HepG2 (cell line): ENCODE data around the gene SPTY2D1.

ENCODE experiments used
- KLF6 ChIP-seq: IDR thresholded peaks from 2 replicates; pipeline ENCODE4 v1.8.0; 2016; ENCODE audit warnings: missing biosample characterization, missing genetic modification reagents
- PHF21A ChIP-seq: sonication (generic); formaldehyde crosslinking; IDR thresholded peaks from 2 replicates; pipeline ENCODE4 v1.5.0; 2020; ENCODE audit warnings: mild to moderate bottlenecking, missing genetic modification reagents
- TAF1 ChIP-seq: sonication (generic); formaldehyde crosslinking; IDR thresholded peaks from 2 replicates; pipeline ENCODE4 v1.4.0; 2020; ENCODE audit warnings: missing genetic modification reagents
- ZFP37 ChIP-seq: sonication (generic); formaldehyde crosslinking; IDR thresholded peaks from 2 replicates; pipeline ENCODE4 v1.4.0; 2020; ENCODE audit warnings: missing genetic modification reagents, borderline replicate concordance
- ZKSCAN1 ChIP-seq: fragments of 150-350 bp; IDR thresholded peaks from 2 replicates; pipeline ENCODE4 v1.6.1; 2014; ENCODE audit warnings: low read length
- ZNF282 ChIP-seq: fragments of 450-650 bp; IDR thresholded peaks from 2 replicates; pipeline ENCODE4 v1.6.1; 2018; ENCODE audit not compliant: partially characterized antibody
- ZNF552 ChIP-seq: sonication (generic); formaldehyde crosslinking; IDR thresholded peaks from 2 replicates; pipeline ENCODE4 v1.9.0; 2022; ENCODE audit warnings: missing genetic modification reagents, mild to moderate bottlenecking, borderline replicate concordance
- TF ChIP-seq, protein P1 (sequence below): sonication (generic); formaldehyde crosslinking; IDR thresholded peaks from 2 replicates; pipeline ENCODE4 v1.5.0; 2020; ENCODE audit warnings: mild to moderate bottlenecking, missing genetic modification reagents, moderate library complexity
- TF ChIP-seq, protein P2 (sequence below): sonication (generic); formaldehyde crosslinking; IDR thresholded peaks from 2 replicates; pipeline ENCODE4 v1.8.0; 2022; ENCODE audit warnings: mild to moderate bottlenecking, missing genetic modification reagents; ENCODE audit not compliant: insufficient replicate concordance
- TF ChIP-seq, protein P3 (sequence below): sonication (generic); formaldehyde crosslinking; conservative IDR thresholded peaks from 2 replicates; pipeline ENCODE4 v1.4.0; 2020; ENCODE audit warnings: missing genetic modification reagents
- TF ChIP-seq, protein P4 (sequence below): sonication (generic); formaldehyde crosslinking; IDR thresholded peaks from 2 replicates; pipeline ENCODE4 v1.4.0; 2020; ENCODE audit warnings: missing genetic modification reagents, mild to moderate bottlenecking, borderline replicate concordance

DNA sequence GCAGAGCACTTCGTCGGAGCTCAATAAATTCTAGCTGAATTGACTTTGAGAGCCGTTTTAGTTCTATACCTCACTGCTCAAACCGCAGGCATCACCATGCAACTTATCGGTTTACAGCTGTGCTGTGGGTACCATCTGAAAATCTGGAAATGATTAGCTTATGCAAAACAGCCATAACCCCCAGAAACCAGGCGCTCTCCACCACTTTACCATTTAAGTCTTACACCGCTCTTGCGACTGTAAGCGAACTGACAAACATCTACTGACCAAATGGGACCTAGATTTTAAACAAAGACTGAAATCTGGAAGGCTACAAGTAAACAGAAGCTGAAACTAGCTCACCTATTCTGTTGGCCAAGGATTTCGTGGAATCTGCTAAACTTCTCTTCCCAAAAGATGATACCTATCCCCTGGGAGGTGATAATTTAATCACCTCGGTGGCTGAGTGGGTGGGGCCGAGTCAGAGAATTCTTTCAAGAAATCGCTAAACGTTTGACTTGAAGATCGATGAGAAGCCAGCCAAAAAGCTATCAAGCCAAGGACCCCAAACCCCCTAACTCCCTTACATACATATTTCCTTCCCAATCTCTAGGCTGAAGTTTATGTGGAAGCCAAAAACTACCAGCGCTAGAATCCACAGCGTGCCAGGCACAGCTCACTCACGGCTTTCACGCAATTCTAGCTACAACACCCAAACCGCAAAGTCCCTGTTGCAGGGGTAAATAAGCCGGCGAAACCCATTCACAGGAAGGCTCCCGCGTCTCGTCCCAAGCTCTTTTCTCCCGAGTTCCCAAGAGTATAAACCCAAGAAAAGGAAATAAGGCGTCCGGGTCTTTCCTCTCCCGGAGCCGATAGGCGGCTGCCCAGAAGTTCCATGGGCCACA is 644 bp downstream of the SPTY2D1 start:
- no peak for TF ChIP-seq ZNF282
- TF ChIP-seq, protein P1, sequence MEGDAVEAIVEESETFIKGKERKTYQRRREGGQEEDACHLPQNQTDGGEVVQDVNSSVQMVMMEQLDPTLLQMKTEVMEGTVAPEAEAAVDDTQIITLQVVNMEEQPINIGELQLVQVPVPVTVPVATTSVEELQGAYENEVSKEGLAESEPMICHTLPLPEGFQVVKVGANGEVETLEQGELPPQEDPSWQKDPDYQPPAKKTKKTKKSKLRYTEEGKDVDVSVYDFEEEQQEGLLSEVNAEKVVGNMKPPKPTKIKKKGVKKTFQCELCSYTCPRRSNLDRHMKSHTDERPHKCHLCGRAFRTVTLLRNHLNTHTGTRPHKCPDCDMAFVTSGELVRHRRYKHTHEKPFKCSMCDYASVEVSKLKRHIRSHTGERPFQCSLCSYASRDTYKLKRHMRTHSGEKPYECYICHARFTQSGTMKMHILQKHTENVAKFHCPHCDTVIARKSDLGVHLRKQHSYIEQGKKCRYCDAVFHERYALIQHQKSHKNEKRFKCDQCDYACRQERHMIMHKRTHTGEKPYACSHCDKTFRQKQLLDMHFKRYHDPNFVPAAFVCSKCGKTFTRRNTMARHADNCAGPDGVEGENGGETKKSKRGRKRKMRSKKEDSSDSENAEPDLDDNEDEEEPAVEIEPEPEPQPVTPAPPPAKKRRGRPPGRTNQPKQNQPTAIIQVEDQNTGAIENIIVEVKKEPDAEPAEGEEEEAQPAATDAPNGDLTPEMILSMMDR (CRISPR knock-in tag): no peak
- TF ChIP-seq, protein P2, sequence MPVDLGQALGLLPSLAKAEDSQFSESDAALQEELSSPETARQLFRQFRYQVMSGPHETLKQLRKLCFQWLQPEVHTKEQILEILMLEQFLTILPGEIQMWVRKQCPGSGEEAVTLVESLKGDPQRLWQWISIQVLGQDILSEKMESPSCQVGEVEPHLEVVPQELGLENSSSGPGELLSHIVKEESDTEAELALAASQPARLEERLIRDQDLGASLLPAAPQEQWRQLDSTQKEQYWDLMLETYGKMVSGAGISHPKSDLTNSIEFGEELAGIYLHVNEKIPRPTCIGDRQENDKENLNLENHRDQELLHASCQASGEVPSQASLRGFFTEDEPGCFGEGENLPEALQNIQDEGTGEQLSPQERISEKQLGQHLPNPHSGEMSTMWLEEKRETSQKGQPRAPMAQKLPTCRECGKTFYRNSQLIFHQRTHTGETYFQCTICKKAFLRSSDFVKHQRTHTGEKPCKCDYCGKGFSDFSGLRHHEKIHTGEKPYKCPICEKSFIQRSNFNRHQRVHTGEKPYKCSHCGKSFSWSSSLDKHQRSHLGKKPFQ: no peak
- no peak for TF ChIP-seq ZKSCAN1
- TF ChIP-seq, protein P3, sequence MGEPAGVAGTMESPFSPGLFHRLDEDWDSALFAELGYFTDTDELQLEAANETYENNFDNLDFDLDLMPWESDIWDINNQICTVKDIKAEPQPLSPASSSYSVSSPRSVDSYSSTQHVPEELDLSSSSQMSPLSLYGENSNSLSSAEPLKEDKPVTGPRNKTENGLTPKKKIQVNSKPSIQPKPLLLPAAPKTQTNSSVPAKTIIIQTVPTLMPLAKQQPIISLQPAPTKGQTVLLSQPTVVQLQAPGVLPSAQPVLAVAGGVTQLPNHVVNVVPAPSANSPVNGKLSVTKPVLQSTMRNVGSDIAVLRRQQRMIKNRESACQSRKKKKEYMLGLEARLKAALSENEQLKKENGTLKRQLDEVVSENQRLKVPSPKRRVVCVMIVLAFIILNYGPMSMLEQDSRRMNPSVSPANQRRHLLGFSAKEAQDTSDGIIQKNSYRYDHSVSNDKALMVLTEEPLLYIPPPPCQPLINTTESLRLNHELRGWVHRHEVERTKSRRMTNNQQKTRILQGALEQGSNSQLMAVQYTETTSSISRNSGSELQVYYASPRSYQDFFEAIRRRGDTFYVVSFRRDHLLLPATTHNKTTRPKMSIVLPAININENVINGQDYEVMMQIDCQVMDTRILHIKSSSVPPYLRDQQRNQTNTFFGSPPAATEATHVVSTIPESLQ (CRISPR knock-in tag): no peak
- TF ChIP-seq, protein P4, sequence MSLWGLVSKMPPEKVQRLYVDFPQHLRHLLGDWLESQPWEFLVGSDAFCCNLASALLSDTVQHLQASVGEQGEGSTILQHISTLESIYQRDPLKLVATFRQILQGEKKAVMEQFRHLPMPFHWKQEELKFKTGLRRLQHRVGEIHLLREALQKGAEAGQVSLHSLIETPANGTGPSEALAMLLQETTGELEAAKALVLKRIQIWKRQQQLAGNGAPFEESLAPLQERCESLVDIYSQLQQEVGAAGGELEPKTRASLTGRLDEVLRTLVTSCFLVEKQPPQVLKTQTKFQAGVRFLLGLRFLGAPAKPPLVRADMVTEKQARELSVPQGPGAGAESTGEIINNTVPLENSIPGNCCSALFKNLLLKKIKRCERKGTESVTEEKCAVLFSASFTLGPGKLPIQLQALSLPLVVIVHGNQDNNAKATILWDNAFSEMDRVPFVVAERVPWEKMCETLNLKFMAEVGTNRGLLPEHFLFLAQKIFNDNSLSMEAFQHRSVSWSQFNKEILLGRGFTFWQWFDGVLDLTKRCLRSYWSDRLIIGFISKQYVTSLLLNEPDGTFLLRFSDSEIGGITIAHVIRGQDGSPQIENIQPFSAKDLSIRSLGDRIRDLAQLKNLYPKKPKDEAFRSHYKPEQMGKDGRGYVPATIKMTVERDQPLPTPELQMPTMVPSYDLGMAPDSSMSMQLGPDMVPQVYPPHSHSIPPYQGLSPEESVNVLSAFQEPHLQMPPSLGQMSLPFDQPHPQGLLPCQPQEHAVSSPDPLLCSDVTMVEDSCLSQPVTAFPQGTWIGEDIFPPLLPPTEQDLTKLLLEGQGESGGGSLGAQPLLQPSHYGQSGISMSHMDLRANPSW (CRISPR knock-in tag): no peak
- no peak for TF ChIP-seq KLF6 (CRISPR knock-in tag)
- no peak for TF ChIP-seq TAF1 (CRISPR knock-in tag)
- no peak for TF ChIP-seq ZFP37 (CRISPR knock-in tag)
- TF ChIP-seq ZNF552 (CRISPR knock-in tag): no peak
- TF ChIP-seq PHF21A (CRISPR knock-in tag): no peak
